Gastrocnemius medialis (tissue), 4 donors: ENCODE measurements around the gene SMYD3.

Experiments
- CTCF ChIP-seq, 5 experiments: fragments of 450-650 bp in 3 of 5; fragments of 200-600 bp in 2 of 5; sonication (generic) in 2 of 5; IDR thresholded peaks in 4 of 5; conservative IDR thresholded peaks in 1 of 5; 1 replicate in 4 of 5; 2 replicates in 1 of 5; pipeline ENCODE4 v1.5.1; 2016 to 2019; ENCODE audit warnings: antibody characterized with exemption in 5 of 5, mild to moderate bottlenecking in 3 of 5, moderate library complexity in 3 of 5
- POLR2A ChIP-seq, 2 donors: fragments of 450-650 bp; IDR thresholded peaks; one replicate each; pipeline ENCODE4 v1.6.1; 2017; ENCODE audit warnings: antibody characterized with exemption in 2 of 2, mild to moderate bottlenecking in 2 of 2, moderate library complexity in 2 of 2

GRCh38 chr1:245802941-245803665, 704.0 kb downstream of the SMYD3 start:
- TF ChIP-seq CTCF (IDR thresholded peaks at IDR 0.05 in 4 of 5, conservative IDR thresholded peaks at IDR 0.05 in 1 of 5) (no peak), POLR2A (IDR thresholded peaks at IDR 0.05) (no peak)
